ENCODE data around the gene SF3A2. TPM values are rescaled to one million over a fixed set of nuclear protein-coding genes. Genes with fewer than 3 reads are reported as not detected.

Gene SF3A2
- total and polyA plus RNA-seq, 12 donors = 3.9 to 110 (median 28.2) TPM

GRCh38 chr19:2210206-2210605, 26.4 kb upstream of the SF3A2 start:
- no peak overlapping the region for H3K4me3 ChIP-seq
- DNase-seq = no peak
- intact Hi-C loops (cut with DNase I) = no loop called here
- no peak overlapping the region for H3K27ac ChIP-seq
- no peaks in the 10 kb centered on the region for H3K27me3 ChIP-seq
- TF ChIP-seq CTCF (IDR thresholded peaks at IDR 0.05) (no peak), POLR2A (IDR thresholded peaks at IDR 0.05) (no peak)
- H3K4me1 ChIP-seq (replicated peaks in 1 of 2) = peaks cover 0 to 4% of the 10 kb centered on the region in 2 donors
- peaks cover 0 to 69% of the 10 kb centered on the region in 2 donors for H3K36me3 ChIP-seq (replicated peaks in 1 of 2)
- H3K9me3 ChIP-seq (replicated peaks in 1 of 3) = no peaks in the 10 kb centered on the region
- 91 to 94% (median 93%) methylated on average over 6 to 21 of the region's 21 CpGs for WGBS, 4 donors

GRCh38 chr19:2210987-2211740, 25.5 kb upstream of the SF3A2 start:
- Histone ChIP-seq H3K4me1 (replicated peaks in 1 of 2) (peaks cover 0 to 4% of the 10 kb centered on the region in 2 donors), H3K27me3 (no peaks in the 10 kb centered on the region), H3K36me3 (replicated peaks in 1 of 2) (peaks cover 0 to 79% of the 10 kb centered on the region in 2 donors), H3K4me3 (no peak overlapping the region), H3K27ac (no peak overlapping the region), H3K9me3 (replicated peaks in 1 of 3) (no peaks in the 10 kb centered on the region)
- 92 to 97% (median 93%) methylated on average over 7 to 33 of the region's 33 CpGs for WGBS, 4 donors
- DNase-seq = no peak
- TF ChIP-seq POLR2A (IDR thresholded peaks at IDR 0.05) = no peak
- TF ChIP-seq CTCF (IDR thresholded peaks at IDR 0.05) = no peak
- intact Hi-C loops (cut with DNase I) = no loop called here

GRCh38 chr19:2212861-2213711, 23.5 kb upstream of the SF3A2 start:
- 91 to 94% (median 92%) methylated on average over 13 to 21 of the region's 21 CpGs for WGBS, 4 donors
- no peak overlapping the region for H3K27ac ChIP-seq
- no peak for TF ChIP-seq POLR2A (IDR thresholded peaks at IDR 0.05)
- TF ChIP-seq CTCF (IDR thresholded peaks at IDR 0.05) = no peak

GRCh38 chr19:2213799-2214198, 22.8 kb upstream of the SF3A2 start:
- Histone ChIP-seq H3K4me3 (no peak overlapping the region), H3K27me3 (no peaks in the 10 kb centered on the region), H3K36me3 (replicated peaks in 1 of 2) (peaks cover 0 to 88% of the 10 kb centered on the region in 2 donors), H3K9me3 (replicated peaks in 1 of 3) (no peaks in the 10 kb centered on the region), H3K27ac (no peak overlapping the region), H3K4me1 (replicated peaks in 1 of 2) (peaks cover 0 to under 1% of the 10 kb centered on the region in 2 donors)
- intact Hi-C loops (cut with DNase I) = no loop called here
- DNase-seq = no peak
- WGBS, 4 donors = 87 to 93% (median 89%) methylated on average over 8 to 26 of the region's 26 CpGs
- TF ChIP-seq CTCF (IDR thresholded peaks at IDR 0.05) (no peak), POLR2A (IDR thresholded peaks at IDR 0.05) (no peak)

More at GRCh38 chr19:2212861-2213711, 23.5 kb upstream of the SF3A2 start:
- no peak overlapping the region for H3K4me3 ChIP-seq
- no peaks in the 10 kb centered on the region for H3K27me3 ChIP-seq
- no peak for DNase-seq
- peaks cover 0 to 4% of the 10 kb centered on the region in 2 donors for H3K4me1 ChIP-seq (replicated peaks in 1 of 2)
- no peaks in the 10 kb centered on the region for H3K9me3 ChIP-seq (replicated peaks in 1 of 3)
- H3K36me3 ChIP-seq (replicated peaks in 1 of 2) = peaks cover 0 to 84% of the 10 kb centered on the region in 2 donors
- intact Hi-C loops (cut with DNase I) = no loop called here
